ENCODE results near the gene SLC22A2.
"Not testable (repeated sequence)": the region's sequence is repeated elsewhere in the genome, so short reads cannot be mapped to it uniquely, and the experiment has no call there.

The SLC22A2 gene

GRCh38 chr6:160258346-160259142, at the start of gene SLC22A2:
Gene SLC22A2, minus strand, starts transcription at chr6:160258821. Its CDS starts 64 bp downstream, at chr6:160258757.
- in situ Hi-C loops (cut with MboI; ENCODE audit: low sequenced_read_pairs), result no loop called here

- in situ Hi-C loops (cut with MboI; ENCODE audit: low sequenced_read_pairs), result no loop called here
These were observed 47.5 kb upstream of the SLC22A2 start for GRCh38 chr6:160305926-160306713.

GRCh38 chr6:160303806-160304205, 45.2 kb upstream of the SLC22A2 start:
- in situ Hi-C loops (cut with MboI; ENCODE audit: low sequenced_read_pairs), result no loop called here

- in situ Hi-C loops (cut with MboI; ENCODE audit: low sequenced_read_pairs), result not testable (repeated sequence)
These were observed 43.9 kb upstream of the SLC22A2 start for GRCh38 chr6:160302431-160303082.

DNA sequence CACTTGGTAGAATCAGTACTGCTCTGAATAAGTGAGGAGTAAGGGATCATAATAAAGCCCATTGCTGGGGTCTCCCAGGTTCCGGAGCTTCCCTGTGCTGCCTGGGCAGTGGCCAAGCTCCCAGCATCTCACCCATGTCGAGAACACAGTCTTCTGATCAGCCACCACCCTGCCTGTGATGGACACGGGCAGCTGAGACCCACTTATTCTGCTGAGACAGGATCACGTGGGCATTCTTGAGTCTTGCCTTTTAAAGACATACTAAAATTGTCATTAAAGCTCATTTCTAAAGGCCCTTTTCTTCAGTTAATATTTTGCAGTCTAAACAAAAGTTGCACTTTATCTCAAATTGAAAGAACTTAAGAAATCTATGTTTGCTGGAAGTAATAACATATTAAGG, 42.7 kb upstream of the SLC22A2 start:
- in situ Hi-C loops (cut with MboI; ENCODE audit: low sequenced_read_pairs), result no loop called here

DNA sequence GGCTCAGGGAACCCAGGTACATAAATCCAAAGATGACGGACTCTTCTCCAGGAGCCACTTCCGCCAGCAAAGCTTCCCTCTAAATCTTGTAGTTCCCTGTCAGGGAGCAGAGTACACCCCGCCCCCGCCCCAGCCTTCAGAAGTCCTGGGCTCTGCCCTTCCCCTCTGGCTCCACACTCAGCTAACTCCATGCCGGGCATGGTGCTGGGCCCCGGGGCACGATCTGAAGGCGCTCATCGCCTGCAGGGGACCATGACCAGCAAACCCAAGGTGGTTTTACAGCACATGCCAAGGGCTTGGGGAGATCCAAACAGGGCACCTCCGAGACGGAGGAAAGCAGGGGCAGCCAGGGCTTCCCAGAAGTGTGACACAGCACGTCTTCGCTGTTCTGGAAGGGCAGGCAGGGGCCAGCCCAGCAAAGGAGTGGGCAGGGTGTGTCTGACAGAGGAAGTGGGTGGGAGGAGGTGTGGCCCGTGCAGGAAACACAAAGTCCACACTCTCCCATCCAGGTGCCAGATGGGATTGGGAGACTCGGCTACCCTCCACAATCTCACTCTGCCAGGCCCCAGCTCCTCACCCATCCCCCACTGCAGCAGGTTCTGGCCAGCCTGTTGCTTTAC, 41.6 kb upstream of the SLC22A2 start:
- in situ Hi-C loops (cut with MboI; ENCODE audit: low sequenced_read_pairs), result no loop called here

- in situ Hi-C loops (cut with MboI; ENCODE audit: low sequenced_read_pairs), result no loop called here
These were observed 40.9 kb upstream of the SLC22A2 start for GRCh38 chr6:160299559-160299958.

- in situ Hi-C loops (cut with MboI; ENCODE audit: low sequenced_read_pairs), result no loop called here
These were observed 39.5 kb upstream of the SLC22A2 start for GRCh38 chr6:160298121-160298520.

GRCh38 chr6:160297310-160297709, 38.7 kb upstream of the SLC22A2 start:
- in situ Hi-C loops (cut with MboI; ENCODE audit: low sequenced_read_pairs), result no loop called here

GRCh38 chr6:160293844-160294243, 35.2 kb upstream of the SLC22A2 start:
- in situ Hi-C loops (cut with MboI; ENCODE audit: low sequenced_read_pairs), result no loop called here

DNA sequence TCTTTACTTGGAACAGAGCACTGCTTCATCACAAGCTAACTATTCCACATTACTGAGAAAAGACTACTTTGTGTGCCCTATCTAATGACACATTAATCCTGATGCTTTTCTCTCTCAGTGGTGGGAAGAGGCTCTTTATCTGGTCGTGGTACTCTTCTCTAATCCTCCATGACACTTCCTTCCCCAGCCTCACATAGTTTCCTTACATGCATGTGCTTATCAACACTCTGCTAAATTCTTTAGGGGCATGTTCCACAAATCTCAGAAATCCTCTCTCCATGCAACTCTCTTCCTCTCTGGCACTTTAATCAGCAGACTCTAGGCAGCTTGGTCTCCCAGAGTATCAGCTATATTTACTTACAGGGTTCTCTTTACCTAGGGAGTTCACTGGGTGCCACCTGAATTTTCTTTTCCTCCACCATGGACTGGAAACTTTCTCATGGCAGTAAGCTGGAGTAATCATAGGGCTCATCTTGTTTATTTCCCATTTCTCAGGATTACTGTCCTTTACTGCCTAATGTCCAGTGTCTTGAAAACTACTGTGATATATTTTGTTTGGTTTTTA, 27.0 kb upstream of the SLC22A2 start:
- in situ Hi-C loops (cut with MboI; ENCODE audit: low sequenced_read_pairs), result no loop called here

DNA sequence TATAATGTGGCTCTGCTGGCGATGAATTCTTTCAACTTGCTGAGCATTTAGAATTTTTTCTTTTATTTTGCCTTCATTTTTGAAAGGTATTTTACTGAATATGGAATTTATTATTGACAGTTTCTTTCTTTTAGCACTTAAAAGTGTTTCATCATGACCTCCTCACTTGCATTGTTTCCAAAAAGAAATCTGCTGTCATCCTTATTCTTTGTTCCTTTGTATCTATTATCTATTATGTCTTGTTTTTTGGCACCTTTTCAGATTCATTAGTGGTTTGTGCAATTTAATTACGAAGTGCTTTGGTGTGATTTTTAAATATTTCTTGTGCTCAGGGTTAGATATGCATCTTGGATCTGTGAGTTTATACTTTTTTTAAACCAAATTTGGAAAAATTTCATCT, 26.0 kb upstream of the SLC22A2 start:
- in situ Hi-C loops (cut with MboI; ENCODE audit: low sequenced_read_pairs), result no loop called here

DNA sequence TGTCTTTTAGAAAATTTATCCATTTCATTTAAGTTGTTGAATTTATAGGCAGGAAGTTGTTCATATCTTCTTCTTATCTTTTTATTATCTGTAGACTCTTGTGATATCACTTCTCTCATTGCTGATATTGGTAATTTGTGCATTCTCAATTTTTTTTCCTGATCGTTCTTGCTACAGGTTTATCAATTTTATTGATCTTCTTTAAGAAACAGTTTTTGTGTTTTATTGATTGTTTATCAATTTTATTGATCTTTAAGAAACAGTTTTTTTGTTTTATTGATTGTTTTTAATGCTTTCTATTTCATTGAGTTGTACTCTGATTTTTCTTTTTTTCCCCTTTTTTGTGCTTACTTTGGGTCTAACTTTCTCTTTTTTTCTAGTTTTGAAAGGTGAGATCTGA, 23.8 kb upstream of the SLC22A2 start:
- in situ Hi-C loops (cut with MboI; ENCODE audit: low sequenced_read_pairs), result no loop called here

GRCh38 chr6:160279850-160280249, 21.2 kb upstream of the SLC22A2 start:
- in situ Hi-C loops (cut with MboI; ENCODE audit: low sequenced_read_pairs), result no loop called here

DNA sequence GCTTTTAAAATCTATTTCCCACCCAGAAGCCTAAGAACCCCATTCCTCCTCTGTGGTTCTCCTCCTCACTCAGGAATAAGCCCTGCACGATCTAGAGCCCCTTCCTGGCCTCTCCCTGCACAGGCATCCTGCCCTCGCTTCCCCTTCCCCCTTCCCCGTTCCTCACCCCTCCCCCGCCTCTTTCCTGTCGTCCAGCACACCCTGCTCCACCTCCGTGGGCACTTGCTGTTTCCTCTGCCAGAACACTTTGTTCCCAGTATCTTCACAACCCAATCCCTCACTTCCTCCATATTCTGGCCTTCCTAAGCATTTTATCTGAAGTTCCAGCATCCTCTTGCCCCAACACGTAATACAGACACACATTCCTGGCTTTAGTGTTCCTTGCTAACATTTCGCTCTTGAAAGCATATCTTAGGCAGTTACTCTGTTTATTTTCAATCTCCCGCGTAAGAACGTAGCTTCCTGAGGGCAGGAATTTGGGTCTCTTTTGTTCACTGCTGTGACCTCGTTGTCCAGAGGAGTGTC, 20.2 kb upstream of the SLC22A2 start:
- in situ Hi-C loops (cut with MboI; ENCODE audit: low sequenced_read_pairs), result no loop called here

DNA sequence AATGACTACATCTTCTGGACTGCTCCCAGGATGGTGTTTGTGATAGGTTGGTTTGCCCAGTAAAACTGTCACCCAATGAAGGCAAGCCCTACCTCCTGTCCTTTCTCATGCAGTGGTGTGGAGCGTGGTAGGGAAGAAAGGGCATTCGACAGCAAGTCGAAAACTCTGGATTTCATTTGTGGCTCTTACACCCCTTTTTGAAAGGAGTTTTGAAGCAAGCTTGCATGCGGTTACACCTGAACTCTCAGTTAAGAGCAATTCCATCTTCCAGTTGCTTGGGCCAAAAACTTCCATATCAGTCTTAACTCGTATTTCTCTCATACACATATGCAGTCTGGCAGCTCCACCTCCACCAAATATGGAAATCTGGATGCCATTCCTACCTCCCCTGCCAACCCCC, 19.7 kb upstream of the SLC22A2 start:
- in situ Hi-C loops (cut with MboI; ENCODE audit: low sequenced_read_pairs), result no loop called here

DNA sequence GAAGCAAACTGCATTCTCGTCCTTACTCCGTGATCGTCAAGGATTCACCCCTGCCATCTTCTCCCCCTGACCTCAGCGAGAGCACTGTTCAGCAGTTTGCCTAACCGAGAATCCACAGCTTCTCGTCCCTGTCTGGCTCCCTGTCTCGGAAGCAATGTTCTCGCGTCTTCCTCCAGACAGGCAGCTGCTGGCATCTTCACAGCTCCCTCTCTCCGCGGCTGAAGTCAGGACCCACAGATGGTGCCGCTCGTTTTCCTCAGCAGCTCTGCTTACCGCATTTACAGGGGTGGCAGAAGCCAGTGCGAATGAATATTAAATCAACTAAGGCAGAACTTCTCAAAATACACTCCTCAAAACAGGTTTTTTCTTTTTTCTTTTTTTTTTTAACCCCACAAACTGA, 18.9 kb upstream of the SLC22A2 start:
- in situ Hi-C loops (cut with MboI; ENCODE audit: low sequenced_read_pairs), result no loop called here

DNA sequence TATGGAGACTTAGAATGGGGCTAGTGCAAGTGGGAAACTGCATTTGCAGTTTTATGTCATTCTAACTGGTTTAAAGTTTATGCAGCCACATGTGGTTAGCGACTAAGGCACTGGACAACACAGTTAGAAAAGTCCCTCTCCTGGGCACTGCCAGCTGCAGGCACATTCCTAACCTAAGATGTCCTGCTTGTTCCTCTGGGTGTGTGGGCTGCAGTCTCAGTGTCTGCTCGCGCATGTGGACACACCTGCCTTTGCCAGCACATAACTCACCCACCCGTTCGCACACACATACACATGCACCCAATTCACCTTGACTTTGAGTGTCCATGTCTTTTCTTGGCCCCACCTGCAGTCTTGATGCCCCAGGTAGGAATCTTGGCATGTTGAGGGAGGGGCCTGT, 18.5 kb upstream of the SLC22A2 start:
- in situ Hi-C loops (cut with MboI; ENCODE audit: low sequenced_read_pairs), result no loop called here

DNA sequence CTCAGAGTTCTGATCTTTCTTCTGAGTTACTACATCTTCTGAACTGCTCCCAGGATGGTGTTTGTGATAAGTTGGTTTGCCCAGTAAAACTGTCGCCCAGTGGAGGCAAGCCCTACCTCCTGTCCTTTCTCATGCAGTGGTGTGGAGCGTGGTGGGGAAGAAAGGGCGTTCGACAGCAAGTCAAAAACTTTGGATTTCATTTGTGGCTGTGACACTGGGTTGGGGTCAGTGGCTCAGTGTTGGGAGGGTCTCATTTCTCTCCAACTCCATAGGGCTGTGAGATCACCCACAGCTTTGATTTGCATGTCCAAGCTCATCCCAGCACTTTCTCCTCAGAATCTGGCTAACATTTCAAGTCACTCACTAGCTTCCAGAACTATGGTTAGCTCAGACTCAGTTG, 17.5 kb upstream of the SLC22A2 start:
- in situ Hi-C loops (cut with MboI; ENCODE audit: low sequenced_read_pairs), result no loop called here

GRCh38 chr6:160275511-160276003, 16.9 kb upstream of the SLC22A2 start:
- in situ Hi-C loops (cut with MboI; ENCODE audit: low sequenced_read_pairs), result no loop called here
